Natural killer cell (primary cell): ENCODE measurements around the gene TRPC3. TPM values are rescaled to one million over a fixed set of nuclear protein-coding genes. Genes with fewer than 3 reads are reported as not detected.
A peak's percentile ranks its signal among the peaks of the same experiment; 100 is the strongest.

Source experiments
- ATAC-seq, 3 donors: fragments of 150-1000 bp in 2 of 3; fragments of 200-7000 bp in 1 of 3; cut with Tn5 transposase; 1 replicate in 1 of 3; 2 replicates in 2 of 3; pipeline ENCODE4 v1.10.0; 2021; ENCODE audit warnings: mild to moderate bottlenecking in 2 of 3, moderate library complexity in 2 of 3
- DNase-seq, 2 donors: peaks; one replicate each; pipeline versions ENCODE4 v3.0.0 to v3.0.0-alpha.2; 2013 to 2021; ENCODE audit warnings: mixed read lengths in 1 of 2
- H3K27ac ChIP-seq: one replicate; pipeline ENCODE4 v1.5.1; 2013; ENCODE audit warnings: mild to moderate bottlenecking, low read length
- H3K27me3 ChIP-seq: one replicate; pipeline ENCODE4 v1.6.1; 2013; ENCODE audit warnings: low read length; ENCODE audit not compliant: control insufficient read depth, insufficient read depth
- H3K36me3 ChIP-seq: one replicate; pipeline ENCODE4 v1.6.1; 2013; ENCODE audit warnings: low read length; ENCODE audit not compliant: control insufficient read depth, insufficient read depth
- H3K4me1 ChIP-seq: one replicate; pipeline ENCODE4 v1.6.1; 2013; ENCODE audit warnings: low read length; ENCODE audit not compliant: control insufficient read depth, insufficient read depth
- H3K4me3 ChIP-seq: one replicate; pipeline ENCODE4 v1.5.1; 2013; ENCODE audit warnings: low read length
- H3K9me3 ChIP-seq: one replicate; pipeline ENCODE4 v1.6.1; 2013; ENCODE audit warnings: low read length; ENCODE audit not compliant: control insufficient read depth, insufficient read depth
- H3K27ac Mint-ChIP-seq, 2 donors: one replicate each; pipeline ENCODE4 v1.8.0; 2022; ENCODE audit warnings: mild to moderate bottlenecking in 2 of 2, mixed read lengths in 2 of 2, moderate library complexity in 1 of 2
- H3K27me3 Mint-ChIP-seq, 2 donors: one replicate each; pipeline ENCODE4 v1.8.0; 2022; ENCODE audit warnings: low read depth in 2 of 2, mixed read lengths in 2 of 2
- H3K36me3 Mint-ChIP-seq: one replicate; pipeline ENCODE4 v1.8.0; 2022; ENCODE audit warnings: mixed read lengths
- H3K4me1 Mint-ChIP-seq, 2 donors: one replicate each; pipeline ENCODE4 v1.8.0; 2022; ENCODE audit warnings: mixed read lengths in 2 of 2
- H3K4me3 Mint-ChIP-seq: one replicate; pipeline ENCODE4 v1.8.0; 2022; ENCODE audit warnings: mild to moderate bottlenecking, moderate library complexity, mixed read lengths
- H3K9me3 Mint-ChIP-seq, 2 donors: one replicate each; pipeline ENCODE4 v1.8.0; 2022; ENCODE audit warnings: mixed read lengths in 2 of 2
- CTCF ChIP-seq: fragments of 200-600 bp; IDR thresholded peaks from one replicate; pipeline ENCODE4 v1.8.0; 2022; ENCODE audit warnings: antibody characterized with exemption
- WGBS: methylation state at CpG from one replicate; pipeline ENCODE4 v1.1.7; 2013; ENCODE audit warnings: missing lambda C conversion rate; ENCODE audit not compliant: insufficient coverage; 5-methylcytosine and 5-hydroxymethylcytosine counted together
- intact Hi-C: fragments of 100-400 bp; cut with micrococcal nuclease; formaldehyde crosslinking; loops from one replicate; pipeline ENCODE4 v1.14.2; 2022
- total RNA-seq, 4 donors: library from RNA; stranded (reverse); fragments of 120-200 nt in 1 of 4; gene quantifications; one replicate each; pipeline versions ENCODE4 v1.2.3 to v1.2.4, GENCODE V29; 2013 to 2022

Gene TRPC3
- total RNA-seq, 3 donors from 2014 or later (not counting 1 experiment from before 2014, with no cell fraction given): 0.34 to 0.88 (median 0.49) TPM

GRCh38 chr4:121943941-121944340, 7.9 kb downstream of the TRPC3 start:
- Histone ChIP-seq H3K27ac (no peak overlapping the region), H3K4me3 (no peak overlapping the region), H3K9me3 (no peaks in the 10 kb centered on the region), H3K4me1 (peaks cover 7% of the 10 kb centered on the region), H3K27me3 (peaks cover 5% of the 10 kb centered on the region), H3K36me3 (no peaks in the 10 kb centered on the region)
- intact Hi-C loops: loop anchor here (10.0 kb wide), 1 partner anchor 271 kb away; no protein-coding TSS in a partner anchor
- ATAC-seq (peak in 2 of 3 donors; percentile 50 to 57), DNase-seq (peak in 1 of 2 donors; percentile 36)
- H3K36me3 Mint-ChIP-seq: no peaks in the 10 kb centered on the region
- WGBS: 89% methylated on average over 2 of the region's 4 CpGs
- no peak overlapping the region for H3K27ac Mint-ChIP-seq
- no peak overlapping the region for H3K4me3 Mint-ChIP-seq
- no peaks in the 10 kb centered on the region for H3K9me3 Mint-ChIP-seq
- H3K27me3 Mint-ChIP-seq: peaks cover 48 to 68% of the 10 kb centered on the region in 2 donors
- peaks cover 4 to 8% of the 10 kb centered on the region in 2 donors for H3K4me1 Mint-ChIP-seq
- peak; percentile 17 for TF ChIP-seq CTCF

GRCh38 chr4:121939690-121940089, 12.2 kb downstream of the TRPC3 start:
- TF ChIP-seq CTCF: no peak
- intact Hi-C loops: loop anchor here (10.0 kb wide), 1 partner anchor 275 kb away; no protein-coding TSS in a partner anchor
- Histone ChIP-seq H3K27me3 (no peaks in the 10 kb centered on the region), H3K36me3 (no peaks in the 10 kb centered on the region), H3K27ac (no peak overlapping the region), H3K4me1 (peaks cover 14% of the 10 kb centered on the region), H3K4me3 (no peak overlapping the region), H3K9me3 (no peaks in the 10 kb centered on the region)
- Mint-ChIP-seq H3K27me3 (peaks cover 31 to 42% of the 10 kb centered on the region in 2 donors), H3K9me3 (no peaks in the 10 kb centered on the region), H3K27ac (no peak overlapping the region), H3K36me3 (no peaks in the 10 kb centered on the region), H3K4me1 (peaks cover 15 to 19% of the 10 kb centered on the region in 2 donors), H3K4me3 (no peak overlapping the region)
- ATAC-seq (no peak), DNase-seq (no peak)
- WGBS: 92% methylated on average over 2 of the region's 3 CpGs

- peak; percentile 84 to 93 (median 92) for ATAC-seq
Observed at GRCh38 chr4:121938282-121939092, 13.4 kb downstream of the TRPC3 start.

More at GRCh38 chr4:121938282-121939092, 13.4 kb downstream of the TRPC3 start:
- Mint-ChIP-seq H3K4me3 (peak overlapping the region; percentile 19), H3K36me3 (no peaks in the 10 kb centered on the region), H3K27ac (peak overlapping the region; percentile 25 to 47), H3K4me1 (peaks cover 15 to 19% of the 10 kb centered on the region in 2 donors), H3K27me3 (peaks cover 31 to 42% of the 10 kb centered on the region in 2 donors), H3K9me3 (no peaks in the 10 kb centered on the region)
- Histone ChIP-seq H3K9me3 (no peaks in the 10 kb centered on the region), H3K4me3 (no peak overlapping the region), H3K27ac (no peak overlapping the region), H3K4me1 (peaks cover 14% of the 10 kb centered on the region), H3K27me3 (no peaks in the 10 kb centered on the region), H3K36me3 (no peaks in the 10 kb centered on the region)
- DNase-seq: peak in 1 of 2 donors; percentile 47
- intact Hi-C loops: no loop called here
- TF ChIP-seq CTCF: no peak
- WGBS: 36% methylated on average over 5 of the region's 5 CpGs
